Epithelial cell of proximal tubule (primary cell): ENCODE measurements around the gene CPS1. TPM values are rescaled to one million over a fixed set of nuclear protein-coding genes. Genes with fewer than 3 reads are reported as not detected.

ENCODE experiments used
- DNase-seq: peaks from one replicate; pipeline ENCODE4 v3.0.0-alpha.2; 2011; ENCODE audit warnings: low read depth
- H3K4me3 ChIP-seq: 2 replicates; pipeline ENCODE4 v1.5.1; 2011; ENCODE audit warnings: low read depth, mild to moderate bottlenecking, low read length
- total RNA-seq: library from RNA; depleted of rRNA; stranded (reverse); fragments of >200 nt; gene quantifications from 2 replicates; pipeline ENCODE4 v1.2.3, GENCODE V29; 2015
- TF ChIP-seq, protein P1 (sequence below): conservative IDR thresholded peaks from 2 replicates; pipeline ENCODE4 v1.5.1; 2012; ENCODE audit warnings: low read depth, mild to moderate bottlenecking, low read length

CPS1 gene
- total RNA-seq, 1 donor from 2014 or later: 2.8 TPM

DNA sequence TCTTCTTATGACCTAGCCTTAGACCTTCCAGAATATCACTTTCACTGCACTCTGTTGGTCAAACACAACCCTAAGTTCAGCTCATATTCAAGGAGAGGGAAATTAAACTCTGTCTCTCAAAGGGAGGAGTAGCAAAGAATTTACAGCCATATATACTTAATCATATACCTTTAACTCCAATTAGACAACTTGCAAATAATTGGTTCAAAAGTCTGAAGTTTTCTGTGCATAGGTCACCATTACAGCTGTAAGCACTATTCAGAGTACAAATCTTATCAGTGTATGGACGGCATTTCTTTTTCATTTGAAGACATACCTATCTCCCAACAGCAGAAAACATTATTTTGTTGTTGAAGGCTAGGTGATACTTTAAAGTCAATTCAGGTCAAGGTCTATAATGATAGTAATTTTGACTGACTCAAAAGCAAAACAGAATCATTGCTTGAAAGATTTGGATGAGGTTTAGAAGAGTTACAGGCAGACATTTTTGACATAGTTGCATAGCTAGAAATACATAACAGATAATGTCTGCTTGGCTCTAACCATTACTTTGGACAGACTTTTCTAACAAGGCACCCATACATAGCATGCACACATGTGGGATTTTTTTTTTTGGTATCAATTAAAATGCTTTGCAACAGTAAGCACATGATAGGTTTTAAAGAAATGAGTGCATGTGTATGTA, 131.5 kb downstream of the CPS1 start:
- TF ChIP-seq, protein P1, sequence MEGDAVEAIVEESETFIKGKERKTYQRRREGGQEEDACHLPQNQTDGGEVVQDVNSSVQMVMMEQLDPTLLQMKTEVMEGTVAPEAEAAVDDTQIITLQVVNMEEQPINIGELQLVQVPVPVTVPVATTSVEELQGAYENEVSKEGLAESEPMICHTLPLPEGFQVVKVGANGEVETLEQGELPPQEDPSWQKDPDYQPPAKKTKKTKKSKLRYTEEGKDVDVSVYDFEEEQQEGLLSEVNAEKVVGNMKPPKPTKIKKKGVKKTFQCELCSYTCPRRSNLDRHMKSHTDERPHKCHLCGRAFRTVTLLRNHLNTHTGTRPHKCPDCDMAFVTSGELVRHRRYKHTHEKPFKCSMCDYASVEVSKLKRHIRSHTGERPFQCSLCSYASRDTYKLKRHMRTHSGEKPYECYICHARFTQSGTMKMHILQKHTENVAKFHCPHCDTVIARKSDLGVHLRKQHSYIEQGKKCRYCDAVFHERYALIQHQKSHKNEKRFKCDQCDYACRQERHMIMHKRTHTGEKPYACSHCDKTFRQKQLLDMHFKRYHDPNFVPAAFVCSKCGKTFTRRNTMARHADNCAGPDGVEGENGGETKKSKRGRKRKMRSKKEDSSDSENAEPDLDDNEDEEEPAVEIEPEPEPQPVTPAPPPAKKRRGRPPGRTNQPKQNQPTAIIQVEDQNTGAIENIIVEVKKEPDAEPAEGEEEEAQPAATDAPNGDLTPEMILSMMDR: no peak

DNA sequence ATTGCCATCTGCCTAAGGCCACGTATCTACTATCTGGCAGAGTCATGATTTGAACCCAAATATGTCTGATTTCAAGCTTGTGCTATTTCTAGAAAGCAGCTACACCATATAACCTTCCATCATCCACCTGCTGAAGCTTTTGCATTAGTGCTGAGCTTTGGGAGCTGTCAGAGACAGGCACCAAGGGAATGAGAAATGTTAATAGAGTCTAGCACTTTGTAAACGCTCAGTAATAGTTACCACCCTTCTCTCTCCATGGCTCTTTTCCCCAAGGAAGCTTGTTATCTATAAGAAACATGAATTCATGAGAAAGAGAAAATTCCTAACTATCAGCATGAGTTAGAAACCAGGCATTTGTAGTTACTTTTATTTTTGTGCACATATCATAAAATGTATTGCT, 151.5 kb downstream of the CPS1 start:
- no peak overlapping the region for H3K4me3 ChIP-seq
- DNase-seq: no peak
- TF ChIP-seq, protein P1: no peak

More for the DNA sequence above, 131.5 kb downstream of the CPS1 start:
- no peak for DNase-seq
- no peak overlapping the region for H3K4me3 ChIP-seq

- no peak overlapping the region for H3K4me3 ChIP-seq
- TF ChIP-seq, protein P1: no peak
These were observed 156.7 kb downstream of the CPS1 start for GRCh38 chr2:210713122-210713521.

DNA sequence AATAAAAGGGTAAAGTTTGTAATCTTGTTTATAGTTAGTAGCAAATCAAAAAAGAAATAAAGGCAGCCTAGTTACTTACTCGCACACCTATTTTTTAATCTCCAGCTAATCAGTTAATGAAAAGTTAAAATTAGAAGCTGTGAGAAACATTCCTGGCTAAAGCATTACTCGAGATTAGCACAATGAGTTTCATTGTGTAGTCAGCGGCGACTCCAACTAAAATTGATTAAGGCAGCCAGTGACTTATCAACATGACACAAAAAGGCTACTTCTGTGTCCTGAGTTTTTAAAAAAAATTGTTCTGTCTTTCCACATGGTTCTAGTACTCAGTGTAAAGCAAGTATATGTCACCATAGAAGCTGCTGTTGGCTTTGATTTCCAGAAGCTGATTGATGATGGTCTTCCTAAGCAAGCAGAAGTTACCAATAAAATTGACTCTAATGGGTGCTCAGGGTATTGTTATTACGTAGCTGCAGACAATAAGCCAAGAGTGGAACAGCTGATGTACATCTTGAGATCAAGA, 159.2 kb downstream of the CPS1 start:
- TF ChIP-seq, protein P1: no peak
- DNase-seq: no peak
- no peak overlapping the region for H3K4me3 ChIP-seq

More at GRCh38 chr2:210713122-210713521, 156.7 kb downstream of the CPS1 start:
- no peak for DNase-seq

DNA sequence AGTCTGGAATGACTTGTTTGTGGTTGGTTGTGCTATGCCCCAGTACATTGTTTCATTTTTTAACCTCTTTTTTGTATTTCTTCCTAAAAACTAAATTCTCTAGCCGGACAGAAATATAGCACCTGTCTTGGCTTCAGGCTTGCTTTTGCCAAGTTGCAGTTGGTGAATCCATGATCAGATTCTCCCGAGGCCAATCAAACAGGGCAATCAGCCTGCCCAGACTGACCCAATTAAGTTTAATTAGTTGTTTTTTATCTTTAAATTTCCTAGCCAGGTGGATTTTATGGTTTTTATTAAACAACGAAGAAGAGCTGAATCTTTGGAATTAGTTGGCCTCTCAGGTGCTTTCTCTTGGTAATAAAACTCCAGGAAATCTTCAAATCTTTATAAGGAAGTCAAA, 162.1 kb downstream of the CPS1 start:
- TF ChIP-seq, protein P1: no peak

GRCh38 chr2:210722092-210722491, 165.7 kb downstream of the CPS1 start:
- TF ChIP-seq, protein P1: no peak
- no peak for DNase-seq
- no peak overlapping the region for H3K4me3 ChIP-seq

More for the DNA sequence above, 162.1 kb downstream of the CPS1 start:
- H3K4me3 ChIP-seq: no peak overlapping the region
- no peak for DNase-seq

- DNase-seq: no peak
- TF ChIP-seq, protein P1: no peak
- no peak overlapping the region for H3K4me3 ChIP-seq
These were observed 171.2 kb downstream of the CPS1 start for GRCh38 chr2:210727549-210727948.
